Keratinocyte (primary cell): ENCODE results near the gene IL10RA.

Source experiments
- CTCF ChIP-seq, 3 experiments: IDR thresholded peaks in 1 of 3; conservative IDR thresholded peaks in 1 of 3; optimal IDR thresholded peaks in 1 of 3; 2 replicates in 2 of 3; 3 replicates in 1 of 3; pipeline versions ENCODE3 to v1.5.1; 2011; ENCODE audit warnings: low read length in 3 of 3, mild to moderate bottlenecking in 3 of 3, moderate library complexity in 2 of 3, control low read depth in 1 of 3, inconsistent platforms in 1 of 3; ENCODE audit not compliant: insufficient read depth in 2 of 3; ENCODE audit errors: extremely low read depth in 1 of 3
- EZH2 ChIP-seq: IDR thresholded peaks from one replicate; pipeline ENCODE4 v1.6.1; 2012; ENCODE audit warnings: inconsistent platforms, mild to moderate bottlenecking, low read length, moderate library complexity

DNA sequence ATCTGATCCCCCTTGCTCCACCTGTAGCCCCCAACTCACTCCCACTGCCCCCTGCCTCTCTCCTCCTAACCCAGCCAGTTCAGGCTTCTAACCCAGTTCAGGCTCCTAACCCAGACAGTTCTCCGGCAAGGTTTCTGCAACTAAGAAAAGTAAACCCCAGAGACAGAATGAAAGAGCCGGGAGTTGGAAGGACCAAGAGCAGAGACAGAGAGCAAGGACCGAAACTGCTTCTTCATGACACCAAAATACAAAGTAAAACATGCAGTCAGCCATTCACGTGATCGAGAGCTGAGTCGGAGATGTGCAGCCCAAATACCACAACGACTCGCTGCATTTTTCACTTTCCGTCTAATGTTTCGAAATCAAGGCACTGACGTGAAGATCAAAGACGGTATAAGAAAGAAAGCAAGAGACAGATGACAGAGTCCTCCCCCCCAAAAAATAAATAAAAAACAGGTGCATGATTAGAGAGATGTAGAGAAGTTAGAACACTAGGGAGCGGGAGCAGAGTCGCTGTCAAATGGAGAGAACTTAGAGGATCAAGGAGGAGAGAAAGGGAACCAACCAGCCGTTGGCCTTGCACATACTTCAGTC, 884 bp downstream of the IL10RA start:
- TF ChIP-seq EZH2 (no peak), CTCF (optimal IDR thresholded peaks at IDR 0.05 in 1 of 3, IDR thresholded peaks at IDR 0.05 in 1 of 3, conservative IDR thresholded peaks at IDR 0.05 in 1 of 3; ENCODE audit: extremely low read depth in 1 of 3, insufficient read depth in 2 of 3, low read length in 3 of 3) (no peak)
